Stimulated activated CD4-positive, alpha-beta T cell treated with anti-CD3 and anti-CD28 coated beads, TNF-alpha, amount 100 ng/mL, for 4 hours (primary cell): ENCODE results near the gene BHMT2.
A peak's percentile ranks its signal among the peaks of the same experiment; 100 is the strongest.

ENCODE experiments used
- DNase-seq, 3 experiments: peaks; one replicate each; pipeline ENCODE4 v3.0.0-alpha.2; 2020; ENCODE audit warnings: low read depth in 3 of 3

The BHMT2 gene

GRCh38 chr5:79120221-79120620 lies 50.7 kb downstream of the BHMT2 start:
- no peak for DNase-seq

- no peak for DNase-seq
These were observed 53.4 kb downstream of the BHMT2 start for GRCh38 chr5:79122973-79123372.

GRCh38 chr5:79124607-79125006 lies 55.0 kb downstream of the BHMT2 start:
- DNase-seq, result no peak

GRCh38 chr5:79130781-79131180 lies 61.2 kb downstream of the BHMT2 start:
- no peak for DNase-seq

DNA sequence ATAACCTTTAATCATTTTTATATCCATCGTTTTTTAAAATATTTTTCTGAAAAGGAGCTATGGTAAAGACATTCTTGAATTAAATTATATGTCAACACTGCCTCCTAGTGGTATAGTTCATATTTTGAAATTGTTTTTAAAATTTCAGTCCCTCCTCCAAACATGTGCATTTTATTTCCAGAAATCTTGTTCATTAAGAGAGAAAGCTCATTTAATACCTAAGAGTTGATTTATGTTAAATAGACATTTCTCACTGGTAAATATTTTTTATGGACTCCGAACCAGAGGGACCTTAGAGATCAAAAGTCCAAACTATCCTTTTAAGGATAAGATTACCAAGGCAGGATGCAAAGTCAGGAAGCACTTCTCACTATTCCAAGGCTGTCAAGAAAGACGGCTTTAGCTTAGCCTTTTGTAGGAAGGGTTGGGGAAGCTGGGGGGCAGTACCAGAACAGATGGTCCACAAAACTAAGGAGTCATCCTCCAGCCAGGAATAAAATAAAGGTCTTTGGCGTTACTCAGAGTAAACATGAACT lies 63.6 kb downstream of the BHMT2 start:
- no peak for DNase-seq

DNA sequence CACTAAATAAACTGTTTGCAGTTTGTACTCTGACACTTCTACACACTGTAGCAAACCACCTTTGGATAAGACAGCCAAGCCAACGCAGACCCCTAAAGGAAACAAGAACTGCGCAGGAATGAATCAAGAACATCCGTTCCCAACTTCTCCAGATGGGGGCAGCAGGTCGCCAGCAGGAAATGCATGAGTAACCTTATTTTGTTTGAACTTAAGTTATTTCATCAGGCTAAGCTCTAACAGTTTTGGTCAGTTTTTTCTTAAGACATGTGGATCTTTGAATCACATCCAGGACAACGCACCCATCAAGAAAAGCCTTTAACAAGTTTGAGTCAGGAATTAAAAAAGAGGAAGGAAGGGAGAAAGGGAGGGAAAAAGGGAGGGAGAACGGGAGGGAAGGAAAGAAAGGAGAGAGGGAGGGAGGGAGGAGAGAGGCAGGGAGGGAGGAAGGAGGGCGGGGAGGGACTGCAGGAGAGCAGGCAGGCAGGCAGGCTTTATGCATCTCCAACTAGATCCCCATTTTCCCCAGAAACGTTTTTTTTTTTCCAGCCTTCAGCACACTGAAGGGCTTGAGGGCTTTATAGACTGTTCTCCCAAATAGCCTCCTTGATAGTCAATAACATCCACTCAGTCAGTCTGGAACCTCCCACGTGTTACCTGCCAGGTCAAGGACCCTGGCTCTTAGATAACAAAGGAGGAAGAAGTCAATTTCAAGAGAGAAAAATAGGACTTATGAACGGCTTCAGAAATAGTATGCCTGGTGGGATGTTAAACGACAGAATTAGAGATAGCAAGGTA lies 64.3 kb downstream of the BHMT2 start:
- peak; percentile 24 to 38 (median 26) for DNase-seq

DNA sequence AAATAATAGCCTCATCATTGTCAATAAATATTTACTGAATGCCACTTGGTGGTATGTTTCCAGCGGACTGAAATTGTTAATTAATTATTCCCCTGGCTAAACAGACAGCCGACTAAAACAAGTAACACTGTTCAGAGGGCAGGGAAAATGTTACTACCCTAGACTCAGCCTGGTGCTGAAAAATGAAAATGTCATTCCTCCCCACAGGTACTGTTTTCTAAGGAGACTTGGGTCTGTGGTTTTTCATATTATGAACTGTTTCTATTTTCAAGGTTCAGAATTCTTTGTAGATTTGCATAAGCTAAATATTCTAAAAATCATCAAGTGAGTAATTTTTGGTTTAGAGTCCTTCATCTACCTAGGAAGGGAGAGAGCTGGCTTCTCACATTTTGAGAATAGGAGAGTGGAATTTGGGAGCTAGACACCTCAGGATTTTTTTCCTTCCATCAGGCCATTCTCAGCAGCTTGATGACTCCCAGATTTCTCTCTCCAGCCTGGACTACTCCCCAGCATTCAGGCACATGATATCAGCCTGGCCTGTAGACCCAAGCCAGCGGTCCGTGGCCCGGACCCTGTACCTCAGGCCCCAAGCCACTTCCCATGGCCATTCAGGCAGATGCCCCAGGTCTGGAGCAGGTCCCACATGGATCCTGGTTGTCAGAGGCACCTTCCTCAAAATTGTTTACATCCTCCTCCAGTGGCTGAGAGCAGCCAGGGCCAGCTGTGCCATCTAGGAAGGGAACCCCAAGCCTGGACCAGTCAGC lies 66.4 kb downstream of the BHMT2 start:
- no peak for DNase-seq

- DNase-seq, result no peak
These were observed 67.1 kb downstream of the BHMT2 start for GRCh38 chr5:79136618-79137017.
